Calu3 (cell line): Measurements from ENCODE around the gene SAMD8. TPM values are rescaled to one million over a fixed set of nuclear protein-coding genes. Genes with fewer than 3 reads are reported as not detected.
"Not testable (repeated sequence)": the region's sequence is repeated elsewhere in the genome, so short reads cannot be mapped to it uniquely, and the experiment has no call there.

ENCODE experiments used
- BruUV-seq: library from RNA; stranded (reverse); fragments of 400-500 nt; replicated peaks from 2 replicates; lab custom pipeline; 2021; lab: Mats Ljungman, UMichigan
- CTCF ChIA-PET: fragments of 300-600 bp; sonication (Branson Sonifier 250); formaldehyde crosslinking; loops from one replicate; lab custom pipeline; 2022; ENCODE audit warnings: antibody characterized with exemption; lab: Charles Lee
- DNase-seq: peaks from one replicate; pipeline ENCODE4 v3.0.0; 2022
- H3K27ac Mint-ChIP-seq: one replicate; pipeline ENCODE4 v1.8.0; 2022; ENCODE audit warnings: mixed read lengths; ENCODE audit not compliant: unreplicated experiment
- H3K27me3 Mint-ChIP-seq: one replicate; pipeline ENCODE4 v1.8.0; 2022; ENCODE audit warnings: mixed read lengths; ENCODE audit not compliant: unreplicated experiment
- H3K36me3 Mint-ChIP-seq: one replicate; pipeline ENCODE4 v1.8.0; 2022; ENCODE audit warnings: mild to moderate bottlenecking, moderate library complexity, mixed read lengths; ENCODE audit not compliant: insufficient read depth, unreplicated experiment
- H3K4me1 Mint-ChIP-seq: one replicate; pipeline ENCODE4 v1.8.0; 2022; ENCODE audit warnings: mild to moderate bottlenecking, low read depth, mixed read lengths; ENCODE audit not compliant: unreplicated experiment
- H3K4me3 Mint-ChIP-seq: one replicate; pipeline ENCODE4 v1.8.0; 2022; ENCODE audit warnings: mild to moderate bottlenecking, low read depth, moderate library complexity, mixed read lengths; ENCODE audit not compliant: unreplicated experiment
- H3K9me3 Mint-ChIP-seq: one replicate; pipeline ENCODE4 v1.8.0; 2022; ENCODE audit warnings: low read depth, mixed read lengths; ENCODE audit not compliant: unreplicated experiment
- intact Hi-C: fragments of 100-400 bp; cut with micrococcal nuclease; formaldehyde crosslinking; loops from one replicate; pipeline ENCODE4 v1.10.0; 2022; ENCODE audit not compliant: unreplicated experiment
- total RNA-seq: library from RNA; stranded (reverse); gene quantifications from 2 replicates; pipeline ENCODE4 v1.2.3, GENCODE V29; 2022
- TF ChIP-seq, protein P1 (sequence below): fragments of 200-600 bp; IDR thresholded peaks from one replicate; pipeline ENCODE4 v1.8.0; 2022; ENCODE audit warnings: antibody characterized with exemption; ENCODE audit not compliant: unreplicated experiment

Gene SAMD8
- total RNA-seq, 1 experiment from 2014 or later, result 19.9 TPM

DNA sequence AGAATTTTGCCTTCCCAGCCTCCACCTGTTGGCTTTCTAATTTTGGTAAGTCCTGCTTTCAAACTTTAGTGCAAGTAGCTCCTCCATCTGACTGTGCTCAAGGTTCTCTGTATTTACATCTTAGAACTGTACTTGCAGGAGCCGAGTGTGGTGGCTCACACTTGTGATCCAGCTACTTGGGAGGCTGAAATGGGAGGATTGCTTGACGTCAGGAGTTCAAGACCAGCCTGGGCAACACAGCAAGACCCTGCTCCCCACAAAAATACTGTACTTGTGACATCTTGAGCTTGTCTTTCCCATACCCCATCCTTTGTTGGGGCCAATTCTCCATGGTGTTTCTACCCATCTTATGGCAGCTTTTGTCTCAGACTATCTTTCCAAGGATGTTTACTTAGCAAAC lies 94.5 kb downstream of the SAMD8 start:
- TF ChIP-seq, protein P1, sequence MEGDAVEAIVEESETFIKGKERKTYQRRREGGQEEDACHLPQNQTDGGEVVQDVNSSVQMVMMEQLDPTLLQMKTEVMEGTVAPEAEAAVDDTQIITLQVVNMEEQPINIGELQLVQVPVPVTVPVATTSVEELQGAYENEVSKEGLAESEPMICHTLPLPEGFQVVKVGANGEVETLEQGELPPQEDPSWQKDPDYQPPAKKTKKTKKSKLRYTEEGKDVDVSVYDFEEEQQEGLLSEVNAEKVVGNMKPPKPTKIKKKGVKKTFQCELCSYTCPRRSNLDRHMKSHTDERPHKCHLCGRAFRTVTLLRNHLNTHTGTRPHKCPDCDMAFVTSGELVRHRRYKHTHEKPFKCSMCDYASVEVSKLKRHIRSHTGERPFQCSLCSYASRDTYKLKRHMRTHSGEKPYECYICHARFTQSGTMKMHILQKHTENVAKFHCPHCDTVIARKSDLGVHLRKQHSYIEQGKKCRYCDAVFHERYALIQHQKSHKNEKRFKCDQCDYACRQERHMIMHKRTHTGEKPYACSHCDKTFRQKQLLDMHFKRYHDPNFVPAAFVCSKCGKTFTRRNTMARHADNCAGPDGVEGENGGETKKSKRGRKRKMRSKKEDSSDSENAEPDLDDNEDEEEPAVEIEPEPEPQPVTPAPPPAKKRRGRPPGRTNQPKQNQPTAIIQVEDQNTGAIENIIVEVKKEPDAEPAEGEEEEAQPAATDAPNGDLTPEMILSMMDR, result no peak
- no peaks in the 10 kb centered on the region for H3K9me3 Mint-ChIP-seq
- peaks cover 17% of the 10 kb centered on the region for H3K4me1 Mint-ChIP-seq
- CTCF ChIA-PET, result interaction anchor here (0.6 to 1.0 kb wide), 2 partner anchors 8 to 380 kb away, joined by 3 to 7 read pairs; no protein-coding TSS in a partner anchor
- H3K4me3 Mint-ChIP-seq, result no peak overlapping the region
- H3K27me3 Mint-ChIP-seq, result no peaks in the 10 kb centered on the region
- H3K36me3 Mint-ChIP-seq, result peaks cover 17% of the 10 kb centered on the region
- BruUV-seq, result no TSS peak
- intact Hi-C loops, result no loop called here
- H3K27ac Mint-ChIP-seq, result no peak overlapping the region
- DNase-seq, result no peak

DNA sequence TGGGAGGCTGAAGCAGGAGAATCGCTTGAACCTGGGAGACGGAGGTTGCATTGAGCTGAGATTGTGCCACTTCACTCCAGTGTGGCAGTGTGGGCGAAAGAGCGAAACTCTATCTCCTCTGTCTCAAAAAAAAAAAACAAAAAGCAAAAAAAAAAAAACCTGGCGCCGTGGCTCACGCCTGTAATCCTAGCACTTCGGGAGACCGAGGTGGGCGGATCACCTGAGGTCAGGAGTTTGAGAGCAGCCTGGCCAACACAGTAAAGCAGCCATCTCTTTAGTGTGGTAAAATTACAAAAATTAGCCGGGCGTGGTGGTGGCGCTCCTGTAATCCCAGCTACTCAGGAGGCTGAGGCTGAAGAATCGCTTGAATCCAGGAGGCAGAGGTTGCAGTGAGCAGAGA lies 95.2 kb downstream of the SAMD8 start:
- BruUV-seq, H3K27ac Mint-ChIP-seq, intact Hi-C loops, H3K9me3 Mint-ChIP-seq, H3K27me3 Mint-ChIP-seq, DNase-seq, H3K4me3 Mint-ChIP-seq: not testable (repeated sequence)
- peaks cover 25% of the 10 kb centered on the region for H3K36me3 Mint-ChIP-seq
- CTCF ChIA-PET, result interaction anchor here (1.0 kb wide), 1 partner anchor 9 kb away, joined by 3 read pairs; no protein-coding TSS in a partner anchor
- H3K4me1 Mint-ChIP-seq, result peaks cover 14% of the 10 kb centered on the region

DNA sequence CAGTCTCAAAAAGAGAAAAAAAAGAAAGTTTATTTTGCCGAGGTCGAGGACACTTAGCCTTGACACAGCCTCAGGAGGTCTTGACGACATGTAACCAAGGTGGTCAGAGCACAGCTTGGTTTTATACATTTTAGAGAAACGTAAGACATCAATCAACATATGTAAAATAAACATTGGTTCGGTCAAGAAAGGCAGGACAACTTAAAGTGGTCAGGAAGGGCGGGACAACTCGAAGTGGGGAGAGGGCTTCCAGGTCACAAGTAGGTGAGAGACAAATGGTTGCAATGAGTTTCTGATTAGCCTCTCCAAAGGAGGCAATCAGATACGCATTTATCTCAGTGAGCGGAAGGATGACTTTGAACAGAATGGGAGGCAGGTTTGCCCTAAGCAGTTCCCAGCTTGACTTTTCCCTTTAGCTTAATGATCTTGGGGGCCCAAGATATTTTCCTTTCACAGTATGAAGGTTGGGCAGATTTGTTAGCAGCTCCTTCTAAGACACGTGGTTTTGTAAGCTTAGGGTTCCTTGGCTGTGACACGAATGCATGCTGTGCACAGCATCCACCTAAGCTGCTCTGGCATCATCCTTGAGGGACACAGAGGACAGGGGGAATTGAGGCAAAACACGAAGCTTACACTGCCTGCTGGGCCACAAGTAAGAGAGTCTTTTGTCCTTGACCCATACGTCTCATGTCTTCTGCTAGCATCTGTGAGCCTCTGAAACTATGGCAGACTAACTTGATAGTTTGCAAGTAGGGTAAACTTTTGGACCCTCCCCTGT lies 95.8 kb downstream of the SAMD8 start:
- Mint-ChIP-seq H3K27ac (no peak overlapping the region), H3K4me3 (no peak overlapping the region)

DNA sequence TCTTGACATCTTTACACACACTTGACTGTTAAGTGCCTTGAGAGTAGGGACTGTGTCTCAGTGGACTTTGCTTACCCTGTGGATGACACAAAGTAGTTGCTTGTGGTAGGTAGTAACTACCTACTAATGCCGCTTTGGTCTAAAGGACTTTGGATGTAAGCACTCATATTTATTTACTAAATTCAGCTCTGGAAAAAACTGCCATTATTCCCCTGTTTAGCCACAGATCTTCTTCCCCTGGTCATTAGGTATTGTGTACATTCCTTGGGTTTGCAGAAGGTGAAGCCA lies 96.3 kb downstream of the SAMD8 start:
- intact Hi-C loops, result no loop called here
- TF ChIP-seq, protein P1, result no peak
- Mint-ChIP-seq H3K9me3 (no peaks in the 10 kb centered on the region), H3K27ac (no peak overlapping the region), H3K36me3 (peaks cover 36% of the 10 kb centered on the region), H3K4me3 (no peak overlapping the region), H3K27me3 (no peaks in the 10 kb centered on the region), H3K4me1 (peaks cover 2% of the 10 kb centered on the region)
- DNase-seq, result no peak
- BruUV-seq, result no TSS peak
- CTCF ChIA-PET, result interaction anchor here (0.6 to 0.7 kb wide), 2 partner anchors 13 to 17 kb away, joined by 3 read pairs; no protein-coding TSS in a partner anchor

More for the DNA sequence above, 95.8 kb downstream of the SAMD8 start:
- no TSS peak for BruUV-seq
- H3K9me3 Mint-ChIP-seq, result no peaks in the 10 kb centered on the region
- TF ChIP-seq, protein P1, result no peak
- no peaks in the 10 kb centered on the region for H3K27me3 Mint-ChIP-seq
- no peak for DNase-seq
- CTCF ChIA-PET, result interaction anchor here (0.6 kb wide), 1 partner anchor 17 kb away, joined by 3 read pairs; no protein-coding TSS in a partner anchor
- peaks cover 7% of the 10 kb centered on the region for H3K4me1 Mint-ChIP-seq
- peaks cover 31% of the 10 kb centered on the region for H3K36me3 Mint-ChIP-seq
- intact Hi-C loops, result no loop called here

DNA sequence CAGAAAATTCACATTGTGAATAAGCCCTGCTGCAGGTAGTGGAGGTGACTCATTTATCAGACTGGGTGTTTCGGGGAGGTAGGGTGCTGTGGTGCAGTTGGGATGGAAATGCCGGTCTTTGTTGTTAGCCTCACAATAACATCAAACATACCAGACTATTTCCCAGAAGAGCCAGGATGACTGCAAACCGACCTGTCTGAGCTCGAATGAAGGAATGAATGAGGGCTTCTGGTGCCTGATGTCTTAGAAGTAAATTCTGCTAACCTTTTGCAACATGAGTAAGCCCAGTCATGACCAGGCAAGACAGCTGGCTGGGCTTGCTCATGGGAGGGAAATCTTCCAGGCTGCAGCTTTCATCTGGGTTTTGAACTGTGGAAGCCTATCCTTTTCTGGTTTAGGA lies 96.7 kb downstream of the SAMD8 start:
- H3K27me3 Mint-ChIP-seq, result no peaks in the 10 kb centered on the region
- no peak for DNase-seq
- no peak overlapping the region for H3K27ac Mint-ChIP-seq
- H3K4me1 Mint-ChIP-seq, result no peaks in the 10 kb centered on the region
- H3K36me3 Mint-ChIP-seq, result peaks cover 40% of the 10 kb centered on the region
- H3K9me3 Mint-ChIP-seq, result no peaks in the 10 kb centered on the region
- TF ChIP-seq, protein P1, result no peak
- H3K4me3 Mint-ChIP-seq, result no peak overlapping the region
- CTCF ChIA-PET, result interaction anchor here (0.7 kb wide), 1 partner anchor 14 kb away, joined by 3 read pairs; no protein-coding TSS in a partner anchor
- intact Hi-C loops, result no loop called here
- no TSS peak for BruUV-seq
